Neuronal stem cell (in vitro differentiated cells): ENCODE data around the gene UQCR11.

Experiments
- DNase-seq: peaks from one replicate; pipeline ENCODE4 v3.0.0-alpha.2; 2013; ENCODE audit warnings: low spot score
- H2AFZ ChIP-seq: one replicate; pipeline ENCODE4 v1.6.1; 2013; ENCODE audit warnings: mild to moderate bottlenecking, low read length, inconsistent platforms
- H2AK5ac ChIP-seq: 2 replicates; pipeline ENCODE4 v1.6.1; 2013; ENCODE audit warnings: low read depth, mild to moderate bottlenecking, inconsistent platforms, low read length, moderate library complexity, mixed read lengths
- H2BK120ac ChIP-seq: 2 replicates; pipeline ENCODE4 v1.6.1; 2013; ENCODE audit warnings: low read depth, mild to moderate bottlenecking, inconsistent platforms, low read length, moderate library complexity, mixed read lengths
- H2BK12ac ChIP-seq: one replicate; pipeline ENCODE4 v1.6.1; 2013; ENCODE audit warnings: low read length, inconsistent platforms
- H2BK15ac ChIP-seq: 2 replicates; pipeline ENCODE4 v1.6.1; 2013; ENCODE audit warnings: mild to moderate bottlenecking, low read length, inconsistent platforms, mixed read lengths
- H2BK5ac ChIP-seq: one replicate; pipeline ENCODE4 v1.6.1; 2013; ENCODE audit warnings: inconsistent platforms, mild to moderate bottlenecking, low read length, moderate library complexity
- H3K14ac ChIP-seq: one replicate; pipeline ENCODE4 v1.6.1; 2013; ENCODE audit warnings: low read length, inconsistent platforms
- H3K18ac ChIP-seq: 2 replicates; pipeline ENCODE4 v1.6.1; 2013; ENCODE audit warnings: low read length, inconsistent platforms
- H3K23ac ChIP-seq: 2 replicates; pipeline ENCODE4 v1.6.1; 2013; ENCODE audit warnings: low read depth, mild to moderate bottlenecking, mixed read lengths, low read length, inconsistent platforms; ENCODE audit not compliant: poor library complexity
- H3K27ac ChIP-seq: replicated peaks from 3 replicates; pipeline ENCODE4 v1.5.1; 2013; ENCODE audit warnings: low read length, inconsistent platforms
- H3K27me3 ChIP-seq, 3 experiments: 2 replicates each; pipeline ENCODE4 v1.6.1; 2013; ENCODE audit warnings: low read length in 3 of 3, mild to moderate bottlenecking in 2 of 3, inconsistent platforms in 1 of 3, low read depth in 1 of 3, mixed read lengths in 1 of 3, moderate library complexity in 1 of 3; ENCODE audit not compliant: control insufficient read depth in 3 of 3, insufficient read depth in 3 of 3
- H3K36me3 ChIP-seq, 2 donors: replicated peaks in 1 of 2; 2 replicates each; pipeline ENCODE4 v1.6.1; 2013; ENCODE audit warnings: low read length in 2 of 2; ENCODE audit not compliant: control insufficient read depth in 2 of 2, insufficient read depth in 2 of 2
- H3K4ac ChIP-seq: 2 replicates; pipeline ENCODE4 v1.6.1; 2013; ENCODE audit warnings: inconsistent platforms, mild to moderate bottlenecking, low read length, moderate library complexity
- H3K4me1 ChIP-seq, 2 donors: 1 replicate in 1 of 2; 2 replicates in 1 of 2; pipeline ENCODE4 v1.6.1; 2013; ENCODE audit warnings: low read length in 2 of 2, low read depth in 1 of 2; ENCODE audit not compliant: control insufficient read depth in 2 of 2, insufficient read depth in 1 of 2
- H3K4me2 ChIP-seq: one replicate; pipeline ENCODE4 v1.6.1; 2013; ENCODE audit warnings: mild to moderate bottlenecking, low read length, inconsistent platforms; ENCODE audit not compliant: insufficient read depth, poor library complexity, severe bottlenecking
- H3K4me3 ChIP-seq, 2 donors: 2 replicates each; pipeline ENCODE4 v1.5.1; 2013; ENCODE audit warnings: low read length in 2 of 2, mild to moderate bottlenecking in 2 of 2, inconsistent platforms in 1 of 2, moderate library complexity in 1 of 2
- H3K79me1 ChIP-seq: one replicate; pipeline ENCODE4 v1.6.1; 2013; ENCODE audit warnings: low read depth, mild to moderate bottlenecking, inconsistent platforms, low read length, moderate library complexity
- H3K9ac ChIP-seq: one replicate; pipeline ENCODE4 v1.6.1; 2013; ENCODE audit warnings: mild to moderate bottlenecking, low read depth, low read length, inconsistent platforms; ENCODE audit not compliant: poor library complexity
- H3K9me3 ChIP-seq, 2 donors: replicated peaks in 1 of 2; 2 replicates each; pipeline versions ENCODE3 to v1.6.1; 2013; ENCODE audit warnings: low read length in 2 of 2, mild to moderate bottlenecking in 2 of 2, inconsistent platforms in 1 of 2, low read depth in 1 of 2, mixed read lengths in 1 of 2, moderate library complexity in 1 of 2; ENCODE audit not compliant: control insufficient read depth in 2 of 2, insufficient read depth in 1 of 2
- H4K8ac ChIP-seq: one replicate; pipeline ENCODE4 v1.6.1; 2013; ENCODE audit warnings: low read depth, mild to moderate bottlenecking, inconsistent platforms, low read length, moderate library complexity
- H4K91ac ChIP-seq: one replicate; pipeline ENCODE4 v1.6.1; 2013; ENCODE audit warnings: low read length, low read depth, mild to moderate bottlenecking, inconsistent platforms; ENCODE audit not compliant: poor library complexity
- WGBS, 2 donors: extraction: QIAGEN DNeasy Blood & Tissue Kit; methylation state at CpG; one replicate each; pipeline ENCODE4 v1.1.7; 2013; ENCODE audit warnings: missing lambda C conversion rate in 2 of 2, mixed read lengths in 1 of 2; ENCODE audit not compliant: insufficient read length in 2 of 2, insufficient replicate concordance in 1 of 2; ENCODE audit errors: extremely low coverage in 2 of 2; 5-methylcytosine and 5-hydroxymethylcytosine counted together

Gene UQCR11

DNA sequence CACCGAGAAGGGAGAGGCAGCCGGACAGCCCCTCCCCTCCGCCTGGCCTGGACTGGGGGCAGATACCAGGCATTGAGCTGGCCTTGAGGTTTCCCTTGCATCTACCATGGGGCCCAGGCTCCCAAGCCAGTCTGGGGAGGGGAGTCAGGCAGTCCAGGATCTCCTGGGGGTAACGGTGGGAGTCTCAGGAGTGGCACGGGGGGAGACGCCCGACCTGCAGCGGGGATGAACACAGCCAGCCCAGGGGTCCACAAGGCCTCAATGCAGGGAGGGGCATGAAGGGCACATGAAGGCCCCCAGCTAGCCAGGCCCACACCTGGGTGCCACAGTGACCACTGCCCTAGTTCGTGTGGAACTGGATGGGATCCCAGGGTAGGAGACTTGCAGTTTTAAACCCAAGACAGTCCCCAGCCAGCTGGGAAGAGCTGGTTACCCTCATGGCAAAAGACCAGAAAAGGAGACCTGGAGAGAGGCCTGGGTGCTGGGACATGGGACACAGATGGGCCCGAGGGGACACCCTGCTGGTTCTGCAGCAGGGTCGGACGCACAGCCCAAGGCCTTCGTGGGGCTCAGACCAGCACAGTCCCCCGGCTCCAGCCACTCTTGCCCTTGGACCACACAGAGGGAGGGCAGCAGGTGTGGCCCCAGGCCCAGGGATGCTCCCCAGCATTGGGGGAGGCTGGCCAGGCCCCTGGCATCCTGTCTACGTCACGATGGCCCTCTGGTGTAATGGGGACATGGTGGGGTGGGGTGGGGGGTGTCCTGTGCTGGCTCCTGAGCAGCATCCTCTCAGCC lies 4.6 kb upstream of the UQCR11 start:
- Histone ChIP-seq H3K4me2 (no peak overlapping the region), H3K4me1 (peaks cover 3 to 4% of the 10 kb centered on the region in 2 donors), H3K9ac (peak overlapping the region; percentile 12), H2BK5ac (no peak overlapping the region), H2AFZ (no peak overlapping the region), H4K91ac (no peak overlapping the region), H3K79me1 (peaks cover 18% of the 10 kb centered on the region), H3K27ac (no peak overlapping the region), H3K27me3 (no peaks in the 10 kb centered on the region), H3K18ac (no peak overlapping the region), H2BK120ac (no peak overlapping the region), H3K23ac (peak overlapping the region; percentile 68), H4K8ac (no peak overlapping the region), H2BK12ac (no peak overlapping the region), H3K36me3 (peaks cover 46 to 59% of the 10 kb centered on the region in 2 donors), H2BK15ac (no peak overlapping the region), H3K9me3 (no peaks in the 10 kb centered on the region), H3K14ac (peak overlapping the region; percentile 38), H2AK5ac (no peak overlapping the region), H3K4me3 (no peak overlapping the region), H3K4ac (no peak overlapping the region)
- WGBS, 2 donors = no CpG with 5 or more reads among the region's 16 CpGs
- no peak for DNase-seq

DNA sequence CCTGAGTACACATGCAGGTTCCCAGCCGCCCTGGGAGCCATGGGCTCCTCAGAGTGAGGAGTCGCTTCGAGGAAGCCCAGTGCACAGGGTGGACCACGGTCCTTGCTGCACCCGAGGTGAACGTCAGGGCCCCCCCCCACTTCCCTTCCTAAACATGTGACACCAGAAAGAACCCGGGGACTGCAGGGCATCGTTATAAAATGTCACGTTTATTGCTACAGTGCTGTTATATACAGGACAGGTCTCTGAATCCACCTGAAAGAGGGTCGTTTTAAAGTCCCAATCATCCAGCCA lies 3.8 kb upstream of the UQCR11 start:
- WGBS, 2 donors = no CpG with 5 or more reads among the region's 10 CpGs
- Histone ChIP-seq H2BK15ac (no peak overlapping the region), H3K18ac (no peak overlapping the region), H3K79me1 (peaks cover 15% of the 10 kb centered on the region), H4K8ac (no peak overlapping the region), H2BK5ac (no peak overlapping the region), H3K9me3 (no peaks in the 10 kb centered on the region), H3K14ac (no peak overlapping the region), H3K4ac (no peak overlapping the region), H4K91ac (no peak overlapping the region), H3K27me3 (no peaks in the 10 kb centered on the region), H3K9ac (no peak overlapping the region), H2BK120ac (no peak overlapping the region), H2AFZ (no peak overlapping the region), H3K4me2 (no peak overlapping the region), H3K36me3 (peaks cover 39 to 51% of the 10 kb centered on the region in 2 donors), H3K4me3 (no peak overlapping the region), H3K27ac (no peak overlapping the region), H2BK12ac (no peak overlapping the region), H2AK5ac (no peak overlapping the region), H3K4me1 (peaks cover 3 to 6% of the 10 kb centered on the region in 2 donors), H3K23ac (no peak overlapping the region)
- DNase-seq = no peak

DNA sequence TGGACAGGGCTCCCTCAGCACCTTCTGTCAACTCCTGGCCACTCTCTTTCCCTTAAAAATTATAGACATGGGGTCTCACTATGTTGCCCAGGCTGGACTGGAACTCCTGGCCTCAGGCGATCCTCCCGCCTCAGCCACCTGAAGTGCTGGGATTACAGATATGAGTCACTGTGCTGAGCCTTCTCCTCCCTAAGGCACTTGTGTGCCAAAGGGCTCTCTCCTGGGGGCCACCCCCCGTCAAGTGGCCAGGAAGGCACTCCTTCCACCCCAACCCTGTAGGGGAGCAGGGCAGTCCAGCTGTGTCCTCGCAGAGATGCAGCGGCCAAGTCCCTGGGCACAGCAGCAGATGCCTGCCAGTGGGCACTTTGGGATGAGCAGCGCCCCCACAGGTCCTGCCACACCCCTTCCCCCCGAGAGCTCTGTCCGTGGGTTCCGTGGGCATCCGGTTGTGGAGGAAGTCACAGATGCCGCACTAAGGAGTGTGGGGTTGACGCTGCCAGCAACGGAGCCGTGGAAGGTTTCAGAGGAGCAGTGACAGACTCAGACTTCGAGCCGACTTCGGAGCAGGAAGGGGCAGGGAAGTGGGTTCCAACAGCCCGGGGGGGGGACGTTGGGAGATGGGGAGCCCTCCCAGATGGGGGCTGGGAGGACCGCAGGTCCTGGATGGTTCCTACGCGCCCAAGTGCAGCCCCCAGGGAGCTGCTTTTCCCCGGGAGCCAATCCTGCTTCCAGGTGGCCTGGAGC lies 3.3 kb upstream of the UQCR11 start:
- H2AK5ac ChIP-seq = peak overlapping the region; percentile 61
- no peak overlapping the region for H3K18ac ChIP-seq
- no peak overlapping the region for H4K91ac ChIP-seq

DNA sequence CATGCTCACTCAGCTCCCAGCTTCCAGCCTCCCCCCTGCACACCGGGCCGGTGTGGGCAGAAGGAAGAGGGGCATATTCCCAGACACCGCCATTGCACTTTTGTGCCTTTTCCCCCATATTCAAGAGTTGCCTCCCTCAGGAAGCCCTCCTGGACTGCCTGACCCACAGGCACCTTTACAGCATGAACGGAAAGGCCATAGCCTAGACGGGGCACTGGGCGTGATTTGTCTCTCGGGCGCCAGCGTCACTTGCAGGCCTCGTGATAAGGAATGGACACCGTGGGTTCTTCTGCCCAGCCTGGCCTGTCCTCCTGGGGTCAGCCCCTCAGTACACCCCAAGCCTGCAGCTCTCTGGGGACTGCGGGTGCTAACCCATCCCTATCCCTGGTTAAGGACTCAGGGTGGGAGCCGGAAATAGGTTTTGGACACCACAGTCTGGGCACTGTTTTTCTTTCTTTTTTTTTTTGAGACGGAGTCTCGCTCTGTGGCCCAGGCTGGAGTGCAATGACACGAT lies 933 bp upstream of the UQCR11 start:
- peak overlapping the region; percentile 79 for H3K27ac ChIP-seq
- H3K4me3 ChIP-seq = peak overlapping the region; percentile 85 to 86
- peak overlapping the region; percentile 37 for H3K23ac ChIP-seq
- no CpG with 5 or more reads among the region's 16 CpGs for WGBS, 2 donors
- H3K36me3 ChIP-seq = peaks cover 16 to 30% of the 10 kb centered on the region in 2 donors
- peak overlapping the region; percentile 53 for H2AK5ac ChIP-seq
- no peak overlapping the region for H2BK12ac ChIP-seq
- no peaks in the 10 kb centered on the region for H3K27me3 ChIP-seq
- H3K4me1 ChIP-seq = peaks cover 9 to 10% of the 10 kb centered on the region in 2 donors
- DNase-seq = no peak
- no peak overlapping the region for H2BK120ac ChIP-seq
- H3K14ac ChIP-seq = peak overlapping the region; percentile 48
- H2AFZ ChIP-seq = peak overlapping the region; percentile 86
- no peak overlapping the region for H4K91ac ChIP-seq
- H3K18ac ChIP-seq = peak overlapping the region; percentile 69
- peak overlapping the region; percentile 22 for H2BK15ac ChIP-seq
- peak overlapping the region; percentile 84 for H3K4me2 ChIP-seq
- no peaks in the 10 kb centered on the region for H3K9me3 ChIP-seq
- H3K79me1 ChIP-seq = peaks cover 8% of the 10 kb centered on the region
- peak overlapping the region; percentile 82 for H3K9ac ChIP-seq
- H3K4ac ChIP-seq = no peak overlapping the region
- peak overlapping the region; percentile 70 for H4K8ac ChIP-seq
- peak overlapping the region; percentile 8 for H2BK5ac ChIP-seq

More for the DNA sequence above, 3.3 kb upstream of the UQCR11 start:
- no peak overlapping the region for H3K27ac ChIP-seq
- no peak overlapping the region for H2BK12ac ChIP-seq
- no peak for DNase-seq
- no peak overlapping the region for H2BK120ac ChIP-seq
- H3K14ac ChIP-seq = no peak overlapping the region
- no peak overlapping the region for H3K4ac ChIP-seq
- H2BK15ac ChIP-seq = no peak overlapping the region
- no peak overlapping the region for H3K23ac ChIP-seq
- peaks cover 11% of the 10 kb centered on the region for H3K79me1 ChIP-seq
- no peak overlapping the region for H4K8ac ChIP-seq
- peak overlapping the region; percentile 38 for H3K9ac ChIP-seq
- H3K4me3 ChIP-seq = peak overlapping the region in 1 of 2 donors; percentile 6
- H3K4me2 ChIP-seq = no peak overlapping the region
- no peaks in the 10 kb centered on the region for H3K27me3 ChIP-seq
- WGBS, 2 donors = no CpG with 5 or more reads among the region's 23 CpGs
- H3K36me3 ChIP-seq = peaks cover 34 to 48% of the 10 kb centered on the region in 2 donors
- no peaks in the 10 kb centered on the region for H3K9me3 ChIP-seq
- H2BK5ac ChIP-seq = no peak overlapping the region
- no peak overlapping the region for H2AFZ ChIP-seq
- H3K4me1 ChIP-seq = peaks cover 3 to 6% of the 10 kb centered on the region in 2 donors
